GM20000 (cell line): ENCODE measurements around the gene NUF2.
A peak's percentile ranks its signal among the peaks of the same experiment; 100 is the strongest.
"Not testable (repeated sequence)": the region's sequence is repeated elsewhere in the genome, so short reads cannot be mapped to it uniquely, and the experiment has no call there.

Experiments
- DNase-seq: peaks from one replicate; pipeline ENCODE4 v3.0.0; 2012; ENCODE audit warnings: low spot score
- TF ChIP-seq, protein P1 (sequence below): IDR thresholded peaks from 2 replicates; pipeline ENCODE4 v1.5.1; 2012; ENCODE audit warnings: mild to moderate bottlenecking, control low read depth; ENCODE audit errors: extremely low read depth, missing control alignments

The NUF2 gene

DNA sequence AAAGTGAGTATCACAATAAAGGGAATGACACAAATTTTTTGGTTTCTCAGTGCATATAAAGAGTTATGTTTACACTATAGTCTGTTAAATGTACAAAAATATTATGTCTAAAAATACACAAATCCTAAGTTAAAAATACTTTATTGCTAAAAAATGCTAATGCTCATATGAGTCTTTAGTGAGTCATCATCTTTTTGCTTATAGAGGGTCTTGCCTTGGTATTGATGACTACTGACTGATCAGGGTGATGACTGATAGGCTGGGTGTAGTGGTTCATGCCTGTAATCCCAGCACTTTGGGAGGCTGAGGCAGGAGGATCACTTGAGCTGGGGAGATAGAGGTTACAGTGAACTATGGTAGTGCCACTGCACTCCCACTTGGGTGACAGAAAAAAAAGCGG, 12.9 kb upstream of the NUF2 start:
- TF ChIP-seq, protein P1, sequence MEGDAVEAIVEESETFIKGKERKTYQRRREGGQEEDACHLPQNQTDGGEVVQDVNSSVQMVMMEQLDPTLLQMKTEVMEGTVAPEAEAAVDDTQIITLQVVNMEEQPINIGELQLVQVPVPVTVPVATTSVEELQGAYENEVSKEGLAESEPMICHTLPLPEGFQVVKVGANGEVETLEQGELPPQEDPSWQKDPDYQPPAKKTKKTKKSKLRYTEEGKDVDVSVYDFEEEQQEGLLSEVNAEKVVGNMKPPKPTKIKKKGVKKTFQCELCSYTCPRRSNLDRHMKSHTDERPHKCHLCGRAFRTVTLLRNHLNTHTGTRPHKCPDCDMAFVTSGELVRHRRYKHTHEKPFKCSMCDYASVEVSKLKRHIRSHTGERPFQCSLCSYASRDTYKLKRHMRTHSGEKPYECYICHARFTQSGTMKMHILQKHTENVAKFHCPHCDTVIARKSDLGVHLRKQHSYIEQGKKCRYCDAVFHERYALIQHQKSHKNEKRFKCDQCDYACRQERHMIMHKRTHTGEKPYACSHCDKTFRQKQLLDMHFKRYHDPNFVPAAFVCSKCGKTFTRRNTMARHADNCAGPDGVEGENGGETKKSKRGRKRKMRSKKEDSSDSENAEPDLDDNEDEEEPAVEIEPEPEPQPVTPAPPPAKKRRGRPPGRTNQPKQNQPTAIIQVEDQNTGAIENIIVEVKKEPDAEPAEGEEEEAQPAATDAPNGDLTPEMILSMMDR: no peak
- no peak for DNase-seq

DNA sequence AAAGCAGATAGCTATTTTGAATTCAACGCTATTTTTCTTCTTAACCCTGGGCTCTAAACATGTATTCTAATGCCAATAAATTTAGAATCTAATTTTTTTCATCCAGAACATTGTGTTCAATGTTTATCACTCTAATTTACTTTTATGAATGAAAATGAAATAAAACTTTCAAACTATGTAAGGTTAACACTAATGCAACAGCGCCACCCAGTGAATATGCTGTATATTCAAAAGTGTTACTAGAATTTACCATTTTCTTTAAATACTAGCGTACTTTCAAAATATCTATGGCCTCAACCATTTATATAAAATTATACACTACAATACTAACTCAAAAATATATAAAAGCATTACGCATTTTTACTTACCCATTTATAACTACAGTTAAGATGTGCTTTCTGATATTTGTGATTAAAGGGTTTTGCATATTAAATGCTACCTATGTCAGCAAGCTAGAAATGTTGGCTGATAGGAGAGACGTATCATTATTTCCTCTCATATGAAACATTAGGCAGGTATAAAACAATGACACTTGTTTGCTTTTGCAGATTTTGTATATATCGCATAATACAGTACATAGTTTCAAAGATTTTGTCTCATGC, 5.9 kb upstream of the NUF2 start:
- TF ChIP-seq, protein P1: peak; percentile 56
- peak; percentile 5 for DNase-seq

DNA sequence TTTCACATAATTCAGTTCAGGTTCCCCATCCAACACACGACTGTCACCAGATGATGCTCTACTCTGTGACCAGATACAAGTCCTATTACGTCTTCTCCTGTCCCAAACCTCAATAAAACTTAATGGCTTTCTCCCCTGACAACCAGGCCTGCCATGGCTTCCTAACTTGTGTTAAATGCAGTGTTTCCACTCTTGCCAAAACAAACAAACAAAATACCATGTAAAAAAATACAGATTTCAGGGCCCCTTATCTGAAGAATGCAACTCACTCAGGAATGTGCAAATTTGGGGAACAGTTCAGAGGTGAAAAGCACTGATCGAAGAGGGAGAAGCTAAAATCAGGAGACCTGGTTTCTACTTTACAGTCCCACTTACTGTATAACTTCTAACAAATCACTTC, 863 bp upstream of the NUF2 start:
- TF ChIP-seq, protein P1: no peak
- DNase-seq: no peak

DNA sequence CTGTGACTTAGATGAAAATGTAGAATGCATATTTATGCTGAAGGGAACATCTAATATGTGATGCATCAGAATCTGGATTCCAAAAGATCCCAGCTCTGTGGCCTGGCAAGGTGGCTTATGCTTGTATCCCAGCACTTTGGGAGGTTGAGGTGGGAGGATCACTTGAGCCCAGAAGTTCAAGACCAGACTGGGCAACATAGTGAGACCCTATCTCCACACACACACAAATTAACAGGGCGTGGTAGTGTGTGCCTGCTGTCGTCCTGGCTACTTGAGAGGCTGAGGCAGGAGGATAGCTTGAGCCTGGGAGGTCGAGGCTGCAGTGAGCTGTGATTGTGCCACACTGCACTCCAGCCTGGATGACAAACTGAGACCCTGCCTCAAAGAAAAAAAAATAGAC, 1.6 kb downstream of the NUF2 start:
- DNase-seq: not testable (repeated sequence)

DNA sequence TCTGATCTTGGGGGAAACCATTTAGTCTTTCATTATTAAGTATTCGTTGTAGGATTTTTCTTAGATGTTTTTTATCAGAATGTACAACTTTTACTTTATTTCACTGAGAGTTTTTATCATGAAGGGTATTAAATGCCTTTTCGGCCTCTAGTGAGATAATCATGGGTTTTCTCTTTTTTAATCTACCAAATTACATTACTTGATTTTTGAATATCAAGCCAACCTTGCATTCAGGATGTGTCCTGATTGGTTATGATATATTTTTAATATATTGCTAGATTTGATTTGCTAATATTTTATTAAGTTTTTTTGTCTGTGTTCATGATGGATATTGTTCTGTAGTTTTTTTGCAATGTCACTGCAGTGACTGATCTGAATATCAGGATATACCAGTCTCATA, 9.4 kb downstream of the NUF2 start:
- no peak for DNase-seq
- TF ChIP-seq, protein P1: no peak

DNA sequence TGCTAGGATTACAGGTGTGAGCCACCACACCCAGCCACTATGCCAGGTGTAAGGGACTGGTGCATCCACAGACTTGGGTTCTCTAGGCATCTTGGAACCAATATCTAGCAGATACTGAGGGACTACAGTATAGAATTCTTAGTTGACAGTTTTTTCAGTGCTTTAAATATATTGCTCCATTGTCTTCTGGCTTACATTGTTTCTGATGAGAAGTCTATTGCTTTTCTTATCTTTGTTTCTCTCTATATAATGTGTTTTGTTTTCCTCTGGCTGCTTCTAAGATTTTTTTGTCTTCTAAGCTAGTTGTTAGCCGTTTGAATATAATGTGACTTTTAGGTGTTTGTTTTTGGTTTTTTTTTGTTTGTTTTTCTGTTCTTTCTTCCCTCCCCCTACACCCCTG, 13.5 kb downstream of the NUF2 start:
- DNase-seq: no peak
- TF ChIP-seq, protein P1: no peak

DNA sequence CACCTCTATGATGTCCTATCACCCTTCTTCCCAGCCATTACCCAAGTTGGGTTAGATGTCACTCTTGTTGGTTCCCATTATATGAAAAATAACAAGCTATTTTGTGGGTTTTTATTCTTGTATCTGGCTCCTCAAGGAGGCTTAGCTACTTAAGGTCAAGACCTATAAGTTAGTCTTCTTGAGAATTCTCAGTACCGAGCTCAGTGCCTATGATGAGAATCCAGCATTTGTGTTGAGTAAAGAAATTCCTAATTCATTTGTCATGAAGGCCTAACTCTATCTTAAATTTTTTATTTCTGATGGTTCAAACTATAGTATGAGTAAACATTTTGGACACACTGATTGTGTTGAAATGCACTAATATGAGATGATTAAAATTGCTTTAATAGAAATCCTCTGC, 15.9 kb downstream of the NUF2 start:
- TF ChIP-seq, protein P1: no peak

DNA sequence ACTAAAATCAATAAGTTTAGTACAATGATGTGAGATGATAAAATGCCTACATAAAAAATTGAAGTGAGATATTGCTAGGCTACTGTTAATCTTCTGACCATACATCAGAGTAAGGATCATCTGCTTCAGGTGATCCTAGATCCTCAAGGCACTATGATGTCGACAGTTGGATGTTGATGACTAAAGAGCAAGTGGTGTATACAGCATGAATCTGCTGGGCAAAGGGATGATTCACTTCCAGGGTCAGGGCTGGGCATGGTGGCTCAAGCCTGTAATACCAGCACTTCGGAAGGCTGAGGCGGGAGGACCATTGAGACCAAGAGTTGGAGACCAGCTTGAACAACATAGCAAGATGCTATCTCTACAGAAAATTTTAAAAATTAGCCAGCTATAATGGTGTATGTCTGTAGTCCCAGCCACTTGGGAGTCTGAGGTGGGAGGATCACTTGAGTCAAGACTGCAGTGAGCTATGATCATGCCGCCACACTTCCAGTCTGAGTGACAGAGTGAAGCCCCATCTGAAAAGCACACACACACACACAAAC, 24.6 kb downstream of the NUF2 start:
- TF ChIP-seq, protein P1: no peak
- no peak for DNase-seq

More for the DNA sequence above, 15.9 kb downstream of the NUF2 start:
- DNase-seq: no peak
